Thymus (tissue), 11 donors: ENCODE measurements around the gene INPP5A. TPM values are rescaled to one million over a fixed set of nuclear protein-coding genes. Genes with fewer than 3 reads are reported as not detected.
"Not testable (repeated sequence)": the region's sequence is repeated elsewhere in the genome, so short reads cannot be mapped to it uniquely, and the experiment has no call there.

Experiments
- DNase-seq, 9 donors: peaks; one replicate each; pipeline ENCODE4 v3.0.0-alpha.2; 2013; ENCODE audit warnings: low spot score in 9 of 9, low read depth in 6 of 9, missing footprints in 1 of 9
- H3K27ac ChIP-seq, 2 donors: one replicate each; pipeline ENCODE4 v1.5.1; 2013; ENCODE audit warnings: control low read depth in 1 of 2, low read depth in 1 of 2, low read length in 1 of 2, mild to moderate bottlenecking in 1 of 2, moderate library complexity in 1 of 2
- H3K27me3 ChIP-seq, 2 donors: one replicate each; pipeline ENCODE4 v1.5.1; 2013; ENCODE audit warnings: low read length in 1 of 2; ENCODE audit not compliant: control insufficient read depth in 2 of 2, insufficient read depth in 1 of 2
- H3K36me3 ChIP-seq, 2 donors: one replicate each; pipeline ENCODE4 v1.5.1; 2013; ENCODE audit warnings: low read length in 1 of 2, mild to moderate bottlenecking in 1 of 2, moderate library complexity in 1 of 2; ENCODE audit not compliant: control insufficient read depth in 2 of 2, insufficient read depth in 2 of 2
- H3K4me1 ChIP-seq, 2 donors: one replicate each; pipeline ENCODE4 v1.5.1; 2013; ENCODE audit warnings: low read length in 2 of 2; ENCODE audit not compliant: control insufficient read depth in 2 of 2, insufficient read depth in 2 of 2
- H3K4me3 ChIP-seq, 2 donors: one replicate each; pipeline ENCODE4 v1.5.1; 2013; ENCODE audit warnings: low read length in 2 of 2, control low read depth in 1 of 2, mild to moderate bottlenecking in 1 of 2
- H3K9me3 ChIP-seq, 2 donors: one replicate each; pipeline ENCODE4 v1.5.1; 2013; ENCODE audit warnings: low read length in 1 of 2, mild to moderate bottlenecking in 1 of 2; ENCODE audit not compliant: control insufficient read depth in 2 of 2, insufficient read depth in 1 of 2
- WGBS: extraction: QIAGEN DNeasy Blood & Tissue Kit; methylation state at CpG from one replicate; pipeline ENCODE4 v1.1.7; 2013; 5-methylcytosine and 5-hydroxymethylcytosine counted together
- polyA plus RNA-seq: library from polyadenylated mRNA; stranded (reverse); fragments of 200-250 nt; gene quantifications from one replicate; pipeline ENCODE4 v1.2.3, GENCODE V29; 2013
- total RNA-seq: library from RNA; stranded (reverse); fragments of 120-200 nt; gene quantifications from one replicate; pipeline ENCODE4 v1.2.4, GENCODE V29; 2013
- donor health status: healthy.

The INPP5A gene
- total and polyA plus RNA-seq, 2 donors = 11.0 to 14.6 TPM

DNA sequence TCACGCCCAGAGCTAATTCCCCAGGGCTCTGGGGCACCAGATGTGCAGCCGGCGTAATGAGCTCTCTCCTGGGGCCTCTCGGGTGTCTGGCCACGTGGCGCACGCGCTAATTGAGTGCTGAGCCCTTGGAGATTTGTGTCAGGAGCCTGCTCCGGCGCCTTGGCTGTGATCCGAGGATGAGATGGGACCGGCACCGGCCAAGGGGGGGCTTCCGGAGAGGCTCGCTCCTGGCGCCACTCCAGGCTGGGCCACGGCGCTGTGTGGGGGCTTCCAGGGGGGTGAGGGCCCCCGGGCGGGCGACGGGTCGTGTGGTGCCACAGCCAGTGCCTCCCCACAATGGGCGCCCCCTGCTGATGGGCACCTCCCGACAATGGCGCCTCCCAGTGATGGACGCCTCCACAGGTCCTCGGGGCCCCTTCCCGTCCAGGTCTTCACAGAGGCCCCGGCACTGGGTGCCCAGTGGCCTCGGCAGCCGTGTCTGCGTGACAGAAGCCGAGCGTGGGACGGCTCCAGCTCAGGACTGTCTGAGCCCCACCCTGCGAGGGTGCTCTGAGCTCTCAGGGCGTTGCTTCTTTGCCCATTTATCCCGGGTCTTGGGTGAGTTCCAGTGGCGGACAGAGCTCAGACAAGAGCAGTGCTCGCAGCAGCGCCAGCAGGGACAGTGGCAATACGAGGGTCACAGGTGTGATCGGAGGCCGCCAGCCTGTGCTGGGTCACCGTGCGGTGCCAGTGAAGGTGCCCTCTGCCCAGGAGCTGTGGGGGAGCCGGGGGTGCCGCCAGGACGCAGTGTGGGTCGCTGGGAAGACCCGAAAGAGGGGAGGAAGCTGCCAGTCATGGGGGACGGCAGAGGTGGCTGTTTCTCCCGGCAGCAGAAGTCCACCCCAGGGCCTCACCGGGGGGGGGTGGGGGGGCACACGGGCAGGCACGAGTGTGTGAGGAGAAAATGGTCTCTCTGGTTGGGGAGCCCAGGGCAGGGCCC, 256.6 kb downstream of the INPP5A start:
- 81% methylated on average over 57 of the region's 57 CpGs for WGBS
- H3K27me3 ChIP-seq = peaks cover 17 to 33% of the 10 kb centered on the region in 2 donors
- no peak overlapping the region for H3K27ac ChIP-seq
- no peaks in the 10 kb centered on the region for H3K4me1 ChIP-seq
- no peak overlapping the region for H3K4me3 ChIP-seq
- H3K9me3 ChIP-seq = peaks cover 0 to 1% of the 10 kb centered on the region in 2 donors
- H3K36me3 ChIP-seq = no peaks in the 10 kb centered on the region
- DNase-seq = no peak

DNA sequence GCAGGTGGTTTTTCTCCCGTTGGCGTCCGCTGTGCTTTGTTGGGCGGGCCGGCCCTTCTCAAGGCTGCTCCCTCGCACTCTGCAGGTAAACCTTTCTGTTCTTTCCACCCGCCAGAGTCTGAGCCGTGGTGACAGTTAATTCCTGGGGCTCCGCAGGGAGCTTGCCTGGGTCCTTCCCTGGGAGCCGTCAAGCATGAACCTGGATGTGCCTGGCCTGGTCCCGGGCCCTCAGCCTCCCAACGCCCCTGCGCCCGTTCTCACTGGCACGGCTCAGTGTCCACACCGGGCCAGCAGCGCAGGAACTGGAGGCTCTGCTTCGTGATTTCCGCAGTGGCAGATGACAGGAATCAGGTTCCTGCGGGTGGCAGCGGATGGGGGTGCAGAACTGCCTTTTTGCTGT, 259.3 kb downstream of the INPP5A start:
- 86% methylated on average over 21 of the region's 21 CpGs for WGBS
- Histone ChIP-seq H3K27me3 (peaks cover 2 to 7% of the 10 kb centered on the region in 2 donors), H3K4me3 (no peak overlapping the region), H3K9me3 (peaks cover 0 to under 1% of the 10 kb centered on the region in 2 donors), H3K4me1 (no peaks in the 10 kb centered on the region), H3K36me3 (no peaks in the 10 kb centered on the region), H3K27ac (no peak overlapping the region)
- no peak for DNase-seq

GRCh38 chr10:132797986-132798385, 260.4 kb downstream of the INPP5A start:
- H3K4me1 ChIP-seq, DNase-seq, H3K4me3 ChIP-seq, H3K27ac ChIP-seq, H3K9me3 ChIP-seq, H3K36me3 ChIP-seq, H3K27me3 ChIP-seq: not testable (repeated sequence)
- 96% methylated on average over 32 of the region's 32 CpGs for WGBS

- WGBS = 95% methylated on average over 21 of the region's 21 CpGs
- H3K27me3 ChIP-seq = peaks cover 0 to 7% of the 10 kb centered on the region in 2 donors
- no peak overlapping the region for H3K27ac ChIP-seq
- H3K9me3 ChIP-seq = peaks cover 0 to 4% of the 10 kb centered on the region in 2 donors
- no peaks in the 10 kb centered on the region for H3K36me3 ChIP-seq
- no peak overlapping the region for H3K4me3 ChIP-seq
- DNase-seq = no peak
- H3K4me1 ChIP-seq = no peaks in the 10 kb centered on the region
These were observed 260.8 kb downstream of the INPP5A start for GRCh38 chr10:132798403-132798802.

DNA sequence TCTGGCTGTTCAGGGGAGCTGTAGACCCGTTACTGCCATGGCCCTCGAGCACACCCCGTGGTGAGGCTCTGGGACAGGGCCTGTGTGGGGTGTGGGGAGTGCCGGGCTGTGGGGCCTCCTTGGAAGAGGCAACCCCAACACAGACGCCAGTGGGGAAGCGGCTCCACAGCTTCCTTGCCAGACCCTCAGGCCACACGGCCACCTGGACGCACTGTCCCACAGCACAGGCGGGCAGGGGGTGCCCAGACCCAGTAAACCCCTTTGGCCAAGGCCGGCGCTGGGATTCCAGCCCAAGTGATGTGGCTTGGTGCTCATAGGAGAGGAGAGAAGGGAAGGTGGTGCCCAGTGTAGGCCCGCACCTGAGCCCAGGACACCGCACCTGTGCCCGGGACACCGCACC, 261.3 kb downstream of the INPP5A start:
- Histone ChIP-seq H3K4me3 (no peak overlapping the region), H3K4me1 (no peaks in the 10 kb centered on the region), H3K9me3 (peaks cover 0 to 4% of the 10 kb centered on the region in 2 donors), H3K36me3 (no peaks in the 10 kb centered on the region), H3K27me3 (peaks cover 0 to 3% of the 10 kb centered on the region in 2 donors), H3K27ac (no peak overlapping the region)
- no peak for DNase-seq
- 94% methylated on average over 15 of the region's 15 CpGs for WGBS

DNA sequence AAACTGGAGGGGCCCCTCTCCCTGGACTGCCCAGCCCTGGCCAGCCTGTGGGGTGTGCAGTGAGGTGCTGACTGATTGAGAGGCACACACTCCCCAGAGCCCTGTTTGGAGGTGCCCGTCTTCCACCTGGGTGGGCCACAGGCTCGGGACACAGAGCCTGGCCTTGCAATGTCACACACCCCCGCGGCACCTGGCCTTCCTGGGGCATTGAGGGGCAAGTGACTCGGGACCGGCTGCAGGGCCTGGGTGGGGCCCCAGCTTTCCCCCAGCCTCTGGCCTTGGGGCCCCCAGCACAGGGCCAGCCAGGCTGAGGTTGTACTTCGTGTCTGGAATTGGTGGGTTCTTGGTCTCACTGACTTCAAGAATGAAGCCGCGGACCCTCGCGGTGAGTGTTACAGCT, 262.3 kb downstream of the INPP5A start:
- no peaks in the 10 kb centered on the region for H3K36me3 ChIP-seq
- H3K27ac ChIP-seq = no peak overlapping the region
- peaks cover 0 to 4% of the 10 kb centered on the region in 2 donors for H3K9me3 ChIP-seq
- WGBS = 92% methylated on average over 11 of the region's 11 CpGs
- no peak for DNase-seq
- peaks cover 0 to 3% of the 10 kb centered on the region in 2 donors for H3K27me3 ChIP-seq
- no peak overlapping the region for H3K4me3 ChIP-seq
- H3K4me1 ChIP-seq = no peaks in the 10 kb centered on the region

- Histone ChIP-seq H3K9me3 (peaks cover 0 to 4% of the 10 kb centered on the region in 2 donors), H3K27ac (no peak overlapping the region), H3K4me1 (no peaks in the 10 kb centered on the region), H3K36me3 (no peaks in the 10 kb centered on the region), H3K27me3 (peaks cover 0 to 4% of the 10 kb centered on the region in 2 donors), H3K4me3 (no peak overlapping the region)
- WGBS = 90% methylated on average over 8 of the region's 8 CpGs
- DNase-seq = no peak
These were observed 264.5 kb downstream of the INPP5A start for GRCh38 chr10:132802048-132802447.

DNA sequence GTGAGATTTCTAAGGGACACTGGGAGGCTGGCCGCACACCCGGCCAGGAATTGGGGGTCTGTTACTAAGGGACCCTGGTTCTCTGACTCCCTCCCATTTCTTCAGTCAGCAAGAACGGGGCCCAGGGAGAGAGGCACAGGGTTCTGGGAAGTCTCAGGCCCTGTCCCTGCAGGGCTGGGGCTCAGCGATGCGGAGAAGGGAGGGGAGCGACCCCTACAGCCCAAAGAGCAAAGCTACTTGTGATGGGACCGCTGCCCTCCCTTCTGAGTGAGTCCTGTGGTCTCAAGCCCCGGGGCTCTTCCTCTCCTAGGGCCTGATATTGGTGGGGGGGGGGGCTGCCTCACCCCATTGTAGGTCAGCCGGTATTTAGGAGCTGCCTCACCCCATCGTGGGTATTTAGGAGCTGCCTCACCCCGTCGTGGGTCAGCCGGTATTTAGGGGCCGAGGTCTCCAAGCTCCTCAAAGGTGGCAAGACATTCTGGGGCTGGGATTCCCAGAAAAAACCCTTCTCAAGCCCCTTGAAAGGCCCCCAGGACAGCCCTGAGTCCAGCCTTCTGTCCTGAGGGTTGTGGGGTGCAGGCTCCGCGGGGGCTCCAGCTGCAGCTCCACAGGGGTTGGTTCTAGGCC, 265.2 kb downstream of the INPP5A start:
- WGBS = 83% methylated on average over 16 of the region's 16 CpGs
- H3K36me3 ChIP-seq = no peaks in the 10 kb centered on the region
- H3K4me3 ChIP-seq = no peak overlapping the region
- no peaks in the 10 kb centered on the region for H3K4me1 ChIP-seq
- H3K27ac ChIP-seq = no peak overlapping the region
- peaks cover 0 to 4% of the 10 kb centered on the region in 2 donors for H3K9me3 ChIP-seq
- H3K27me3 ChIP-seq = peaks cover 0 to 4% of the 10 kb centered on the region in 2 donors
- no peak for DNase-seq
